ENCODE measurements around the gene ATG5. TPM values are rescaled to one million over a fixed set of nuclear protein-coding genes. Genes with fewer than 3 reads are reported as not detected.

The ATG5 gene
- total RNA-seq, 1 donor, result 62.6 TPM

GRCh38 chr6:106194949-106195921 lies 130.3 kb downstream of the ATG5 start:
- peak; percentile 49 for DNase-seq (ENCODE audit: low read depth)
- H3K4me3 ChIP-seq (ENCODE audit: low read depth, low read length), result no peak overlapping the region
- TF ChIP-seq CTCF (IDR thresholded peaks at IDR 0.05; ENCODE audit: insufficient read depth, low read depth, low read length), result no peak

DNA sequence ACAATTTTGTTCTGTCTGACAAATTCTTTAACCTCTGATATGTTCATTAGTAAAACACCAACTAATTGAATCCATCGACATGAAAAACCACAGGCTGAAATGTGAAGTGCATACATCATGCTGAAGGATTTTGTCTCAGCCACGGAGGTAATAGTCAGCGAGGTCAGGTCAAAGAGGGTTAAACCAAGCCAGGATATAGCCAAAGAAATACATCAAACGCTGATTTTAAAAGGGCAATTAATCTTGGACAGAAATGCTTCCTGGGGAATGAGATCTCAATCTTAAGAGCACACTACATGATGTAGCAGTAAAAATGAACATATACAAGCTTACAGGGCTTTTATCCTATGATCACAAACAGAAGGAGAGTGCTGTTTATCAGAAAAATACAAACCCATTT lies 132.7 kb downstream of the ATG5 start:
- DNase-seq (ENCODE audit: low read depth), result peak; percentile 38
- H3K4me3 ChIP-seq (ENCODE audit: low read depth, low read length), result no peak overlapping the region
- TF ChIP-seq CTCF (IDR thresholded peaks at IDR 0.05; ENCODE audit: insufficient read depth, low read depth, low read length), result no peak

DNA sequence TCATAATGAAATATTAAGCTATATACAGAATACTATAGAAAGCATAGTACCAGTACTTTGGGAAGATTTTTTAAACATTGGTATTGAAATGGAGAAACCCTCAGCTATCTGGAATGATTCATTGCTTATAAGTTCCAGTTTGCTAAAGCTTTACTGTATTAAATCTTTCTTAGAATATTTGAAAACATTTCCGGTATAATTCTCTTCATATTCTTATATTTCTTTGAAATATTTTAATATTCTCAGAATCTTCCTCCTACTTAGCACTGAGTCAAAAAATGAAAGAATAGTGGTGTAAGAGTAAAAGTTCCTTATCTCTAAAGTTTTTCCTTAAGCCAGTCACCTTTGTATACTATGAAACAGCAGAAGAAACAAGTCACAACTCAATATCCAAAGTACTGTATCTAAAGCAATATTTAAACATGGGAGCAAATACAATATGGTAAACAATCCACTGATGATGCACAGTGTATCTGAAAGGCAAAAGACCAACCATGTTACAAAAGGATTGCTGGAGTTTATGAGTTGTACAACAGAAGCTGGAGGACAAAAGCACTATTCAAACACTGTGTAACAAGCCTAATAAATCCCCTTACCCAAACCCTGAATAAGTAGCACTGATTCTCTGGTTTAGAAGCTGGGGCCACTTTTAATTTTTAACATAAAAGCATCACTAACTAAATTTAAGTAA lies 137.3 kb downstream of the ATG5 start:
- no peak overlapping the region for H3K4me3 ChIP-seq (ENCODE audit: low read depth, low read length)
- no peak for TF ChIP-seq CTCF (IDR thresholded peaks at IDR 0.05; ENCODE audit: insufficient read depth, low read depth, low read length)
- DNase-seq (ENCODE audit: low read depth), result no peak

- no peak for DNase-seq (ENCODE audit: low read depth)
- TF ChIP-seq CTCF (IDR thresholded peaks at IDR 0.05; ENCODE audit: insufficient read depth, low read depth, low read length), result no peak
- no peak overlapping the region for H3K4me3 ChIP-seq (ENCODE audit: low read depth, low read length)
Observed at GRCh38 chr6:106187424-106187982, 138.1 kb downstream of the ATG5 start.

- no peak for TF ChIP-seq CTCF (IDR thresholded peaks at IDR 0.05; ENCODE audit: insufficient read depth, low read depth, low read length)
- DNase-seq (ENCODE audit: low read depth), result no peak
- no peak overlapping the region for H3K4me3 ChIP-seq (ENCODE audit: low read depth, low read length)
Observed at GRCh38 chr6:106186714-106187113, 138.8 kb downstream of the ATG5 start.

GRCh38 chr6:106186172-106186571 lies 139.4 kb downstream of the ATG5 start:
- no peak for DNase-seq (ENCODE audit: low read depth)
- no peak overlapping the region for H3K4me3 ChIP-seq (ENCODE audit: low read depth, low read length)
- TF ChIP-seq CTCF (IDR thresholded peaks at IDR 0.05; ENCODE audit: insufficient read depth, low read depth, low read length), result no peak
